MM.1S (cell line): ENCODE measurements around the gene DGKG.

Source experiments
- EZH2 ChIP-seq: fragments of 300-600 bp; sonication (generic); optimal IDR thresholded peaks from 2 replicates; pipeline ENCODE3; 2017; ENCODE audit warnings: low read depth, mild to moderate bottlenecking, antibody characterized with exemption, low read length, mixed read lengths
- EZH2phosphoT487 ChIP-seq: fragments of 300-600 bp; sonication (generic); IDR thresholded peaks from 2 replicates; pipeline ENCODE4 v1.6.1; 2018; ENCODE audit warnings: antibody characterized with exemption, low read length
- TF ChIP-seq, protein P1 (sequence below): fragments of 300-600 bp; sonication (generic); IDR thresholded peaks from 2 replicates; pipeline ENCODE4 v1.5.1; 2016; ENCODE audit warnings: antibody characterized with exemption, low read length, mixed read lengths

DNA sequence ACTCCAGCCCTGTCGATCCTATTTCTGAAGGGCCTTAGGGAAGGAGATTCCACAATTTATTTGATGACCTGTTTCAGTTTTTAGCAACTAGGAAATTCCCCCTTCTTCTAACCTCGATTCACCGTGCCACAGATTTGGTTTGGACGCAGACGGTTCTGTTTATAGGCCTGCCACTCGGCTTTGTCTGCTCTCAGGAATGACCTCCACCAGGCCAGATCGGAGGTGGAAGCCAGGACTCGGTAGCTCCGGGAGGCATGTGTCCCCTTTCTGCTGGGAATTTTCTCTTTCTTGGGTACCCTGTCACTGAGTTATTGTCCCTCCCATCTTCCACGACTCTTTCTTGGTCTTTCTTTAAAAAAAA is 167.6 kb downstream of the DGKG start:
- TF ChIP-seq, protein P1, sequence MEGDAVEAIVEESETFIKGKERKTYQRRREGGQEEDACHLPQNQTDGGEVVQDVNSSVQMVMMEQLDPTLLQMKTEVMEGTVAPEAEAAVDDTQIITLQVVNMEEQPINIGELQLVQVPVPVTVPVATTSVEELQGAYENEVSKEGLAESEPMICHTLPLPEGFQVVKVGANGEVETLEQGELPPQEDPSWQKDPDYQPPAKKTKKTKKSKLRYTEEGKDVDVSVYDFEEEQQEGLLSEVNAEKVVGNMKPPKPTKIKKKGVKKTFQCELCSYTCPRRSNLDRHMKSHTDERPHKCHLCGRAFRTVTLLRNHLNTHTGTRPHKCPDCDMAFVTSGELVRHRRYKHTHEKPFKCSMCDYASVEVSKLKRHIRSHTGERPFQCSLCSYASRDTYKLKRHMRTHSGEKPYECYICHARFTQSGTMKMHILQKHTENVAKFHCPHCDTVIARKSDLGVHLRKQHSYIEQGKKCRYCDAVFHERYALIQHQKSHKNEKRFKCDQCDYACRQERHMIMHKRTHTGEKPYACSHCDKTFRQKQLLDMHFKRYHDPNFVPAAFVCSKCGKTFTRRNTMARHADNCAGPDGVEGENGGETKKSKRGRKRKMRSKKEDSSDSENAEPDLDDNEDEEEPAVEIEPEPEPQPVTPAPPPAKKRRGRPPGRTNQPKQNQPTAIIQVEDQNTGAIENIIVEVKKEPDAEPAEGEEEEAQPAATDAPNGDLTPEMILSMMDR: no peak
- TF ChIP-seq EZH2 (no peak), EZH2phosphoT487 (no peak)
